Transverse colon (tissue), 4 donors: ENCODE measurements around the gene CFAP206. TPM values are rescaled to one million over a fixed set of nuclear protein-coding genes. Genes with fewer than 3 reads are reported as not detected.

ENCODE experiments used
- DNase-seq: peaks from one replicate; pipeline ENCODE4 v3.0.0-alpha.2; 2019
- H3K27ac ChIP-seq, 4 donors: fragments of 200-600 bp; sonication (generic); 2 replicates each; pipeline ENCODE4 v1.5.1; 2016 to 2018; ENCODE audit warnings: inconsistent platforms in 4 of 4
- H3K27me3 ChIP-seq: fragments of 200-600 bp; sonication (generic); 2 replicates; pipeline ENCODE4 v1.5.1; 2017; ENCODE audit warnings: inconsistent platforms
- H3K36me3 ChIP-seq, 4 donors: fragments of 200-600 bp; sonication (generic); 2 replicates each; pipeline ENCODE4 v1.5.1; 2017 to 2019; ENCODE audit warnings: inconsistent platforms in 4 of 4
- H3K4me1 ChIP-seq, 4 donors: fragments of 200-600 bp; sonication (generic); 2 replicates each; pipeline ENCODE4 v1.5.1; 2017 to 2020; ENCODE audit warnings: inconsistent platforms in 4 of 4
- H3K4me3 ChIP-seq, 4 donors: fragments of 200-600 bp; sonication (generic); 1 replicate in 1 of 4; 2 replicates in 3 of 4; pipeline versions ENCODE4 v1.5.1 to v1.6.1; 2017 to 2019; ENCODE audit warnings: inconsistent platforms in 4 of 4
- H3K9me3 ChIP-seq, 2 donors: fragments of 200-600 bp; sonication (generic); 2 replicates each; pipeline ENCODE4 v1.5.1; 2017 to 2019; ENCODE audit warnings: inconsistent platforms in 2 of 2
- EP300 ChIP-seq: sonication (generic); formaldehyde crosslinking; IDR thresholded peaks from one replicate; pipeline ENCODE4 v1.6.1; 2017; ENCODE audit warnings: antibody characterized with exemption, low read depth
- POLR2A ChIP-seq: fragments of 450-650 bp; IDR thresholded peaks from one replicate; pipeline ENCODE4 v1.6.1; 2016; ENCODE audit warnings: antibody characterized with exemption, mild to moderate bottlenecking, moderate library complexity
- POLR2AphosphoS5 ChIP-seq, 3 donors: sonication (generic); formaldehyde crosslinking; IDR thresholded peaks; one replicate each; pipeline ENCODE4 v1.6.1; 2016; ENCODE audit warnings: antibody characterized with exemption in 3 of 3
- WGBS, 2 donors: methylation state at CpG; one replicate each; pipeline ENCODE4 v1.1.5; 2018; ENCODE audit warnings: low coverage in 1 of 2; 5-methylcytosine and 5-hydroxymethylcytosine counted together
- in situ Hi-C, 4 donors: fragments of 200-750 bp; cut with MboI; loops; one replicate each; pipeline versions ENCODE4 v1.15.0 to v1.15.1; 2017; ENCODE audit warnings: low sequenced_read_pairs in 3 of 4, low pct_ligation_motif_present in 1 of 4, low pct_unique_long_range_greater_than_20kb in 1 of 4
- intact Hi-C: fragments of 100-400 bp; cut with DNase I; formaldehyde crosslinking; loops from one replicate; pipeline ENCODE4 v1.15.1; 2023; ENCODE audit warnings: low total_unique reads
- small RNA-seq, 4 donors: library from RNA; depleted of rRNA; stranded (forward); fragments of <200 nt; gene quantifications; one replicate each; pipeline ENCODE3, GENCODE V24; 2016
- total RNA-seq, 4 donors: library from RNA; depleted of rRNA; stranded (reverse); fragments of >200 nt; gene quantifications; one replicate each; pipeline ENCODE4 v1.1.0, GENCODE V29; 2016
- TF ChIP-seq, protein P1 (sequence below), 5 experiments: fragments of 200-600 bp in 3 of 5; fragments of 450-650 bp in 2 of 5; sonication (generic) in 3 of 5; IDR thresholded peaks; 1 replicate in 2 of 5; 2 replicates in 3 of 5; pipeline ENCODE4 v1.5.1; 2016 to 2017; ENCODE audit warnings: antibody characterized with exemption in 5 of 5, inconsistent platforms in 3 of 5, mild to moderate bottlenecking in 2 of 5, moderate library complexity in 1 of 5

CFAP206 gene
- total RNA-seq, 4 donors from 2014 or later: not detected

DNA sequence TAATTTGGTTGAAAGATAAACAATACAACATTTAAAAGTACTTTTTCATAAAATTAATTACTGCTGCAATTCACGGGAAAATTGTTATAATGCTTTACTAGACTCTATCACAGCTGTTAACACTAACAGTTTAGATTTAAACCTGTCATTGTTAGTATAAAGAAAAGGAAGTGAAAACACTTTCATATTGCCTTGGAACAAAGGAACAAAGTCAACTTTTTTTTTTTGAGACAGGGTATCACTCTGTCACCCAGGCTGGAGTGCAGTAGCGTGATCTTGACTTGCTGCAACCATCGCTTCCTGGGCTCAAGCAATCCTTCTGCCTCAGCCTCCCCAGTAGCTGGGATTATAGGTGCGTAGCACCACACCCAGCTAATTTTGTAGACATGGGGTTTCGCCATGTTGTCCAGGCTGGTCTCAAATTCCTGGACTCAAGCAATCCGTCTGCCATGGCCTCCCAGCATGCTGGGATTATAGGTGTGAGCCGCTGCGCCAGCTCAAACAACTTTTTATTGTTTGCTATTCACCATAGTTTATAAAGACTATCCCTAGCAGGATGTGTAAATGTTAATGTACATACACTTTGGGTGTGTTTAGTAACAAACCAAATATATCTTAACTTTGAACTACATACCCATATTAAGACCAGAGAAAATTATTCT is 87.1 kb downstream of the CFAP206 start:
- in situ Hi-C loops: no loop called here
- DNase-seq: peak; percentile 66
- H3K27me3 ChIP-seq: no peaks in the 10 kb centered on the region
- WGBS, 2 donors: 59 to 61% methylated on average over 3 to 8 of the region's 8 CpGs
- H3K4me3 ChIP-seq: no peak overlapping the region
- H3K4me1 ChIP-seq: peaks cover 0 to 15% (median 12%) of the 10 kb centered on the region in 4 donors
- intact Hi-C loops: no loop called here
- peaks cover 0 to 5% (median 2%) of the 10 kb centered on the region in 4 donors for H3K36me3 ChIP-seq
- H3K27ac ChIP-seq: peak overlapping the region; percentile 56 to 79 (median 62)
- TF ChIP-seq POLR2A (no peak), POLR2AphosphoS5 (IDR thresholded peaks at IDR 0.05) (peak in 1 of 3 donors; percentile 54)
- H3K9me3 ChIP-seq: no peaks in the 10 kb centered on the region

DNA sequence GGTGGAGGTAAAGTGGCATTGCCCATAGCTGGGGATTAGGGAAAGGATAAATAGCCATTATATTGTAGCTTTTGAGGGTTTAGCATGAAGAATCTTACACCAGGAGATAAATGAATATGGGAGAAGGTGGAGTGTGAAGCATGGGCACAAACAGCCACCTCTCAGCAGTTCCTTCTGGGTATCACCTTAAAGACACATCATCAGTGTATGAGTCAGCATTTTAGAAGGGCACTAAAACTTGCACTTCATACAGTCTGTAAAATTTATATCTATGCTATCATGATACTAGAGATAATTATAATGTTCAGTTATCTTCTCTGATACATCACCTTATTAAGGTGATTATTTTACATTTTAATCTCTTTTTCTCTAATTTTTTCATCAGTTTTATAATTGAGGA is 90.3 kb downstream of the CFAP206 start:
- DNase-seq: no peak
- no peak overlapping the region for H3K27ac ChIP-seq
- TF ChIP-seq POLR2A: no peak
- TF ChIP-seq, protein P1, sequence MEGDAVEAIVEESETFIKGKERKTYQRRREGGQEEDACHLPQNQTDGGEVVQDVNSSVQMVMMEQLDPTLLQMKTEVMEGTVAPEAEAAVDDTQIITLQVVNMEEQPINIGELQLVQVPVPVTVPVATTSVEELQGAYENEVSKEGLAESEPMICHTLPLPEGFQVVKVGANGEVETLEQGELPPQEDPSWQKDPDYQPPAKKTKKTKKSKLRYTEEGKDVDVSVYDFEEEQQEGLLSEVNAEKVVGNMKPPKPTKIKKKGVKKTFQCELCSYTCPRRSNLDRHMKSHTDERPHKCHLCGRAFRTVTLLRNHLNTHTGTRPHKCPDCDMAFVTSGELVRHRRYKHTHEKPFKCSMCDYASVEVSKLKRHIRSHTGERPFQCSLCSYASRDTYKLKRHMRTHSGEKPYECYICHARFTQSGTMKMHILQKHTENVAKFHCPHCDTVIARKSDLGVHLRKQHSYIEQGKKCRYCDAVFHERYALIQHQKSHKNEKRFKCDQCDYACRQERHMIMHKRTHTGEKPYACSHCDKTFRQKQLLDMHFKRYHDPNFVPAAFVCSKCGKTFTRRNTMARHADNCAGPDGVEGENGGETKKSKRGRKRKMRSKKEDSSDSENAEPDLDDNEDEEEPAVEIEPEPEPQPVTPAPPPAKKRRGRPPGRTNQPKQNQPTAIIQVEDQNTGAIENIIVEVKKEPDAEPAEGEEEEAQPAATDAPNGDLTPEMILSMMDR (IDR thresholded peaks at IDR 0.05): no peak
- no peak for TF ChIP-seq EP300
- TF ChIP-seq POLR2AphosphoS5 (IDR thresholded peaks at IDR 0.05): no peak
- peaks cover 0 to 15% (median 12%) of the 10 kb centered on the region in 4 donors for H3K4me1 ChIP-seq
- in situ Hi-C loops: no loop called here
- H3K4me3 ChIP-seq: no peak overlapping the region
- intact Hi-C loops: no loop called here
- H3K27me3 ChIP-seq: no peaks in the 10 kb centered on the region
- H3K9me3 ChIP-seq: no peaks in the 10 kb centered on the region
- peaks cover 0 to 14% (median 2%) of the 10 kb centered on the region in 4 donors for H3K36me3 ChIP-seq

DNA sequence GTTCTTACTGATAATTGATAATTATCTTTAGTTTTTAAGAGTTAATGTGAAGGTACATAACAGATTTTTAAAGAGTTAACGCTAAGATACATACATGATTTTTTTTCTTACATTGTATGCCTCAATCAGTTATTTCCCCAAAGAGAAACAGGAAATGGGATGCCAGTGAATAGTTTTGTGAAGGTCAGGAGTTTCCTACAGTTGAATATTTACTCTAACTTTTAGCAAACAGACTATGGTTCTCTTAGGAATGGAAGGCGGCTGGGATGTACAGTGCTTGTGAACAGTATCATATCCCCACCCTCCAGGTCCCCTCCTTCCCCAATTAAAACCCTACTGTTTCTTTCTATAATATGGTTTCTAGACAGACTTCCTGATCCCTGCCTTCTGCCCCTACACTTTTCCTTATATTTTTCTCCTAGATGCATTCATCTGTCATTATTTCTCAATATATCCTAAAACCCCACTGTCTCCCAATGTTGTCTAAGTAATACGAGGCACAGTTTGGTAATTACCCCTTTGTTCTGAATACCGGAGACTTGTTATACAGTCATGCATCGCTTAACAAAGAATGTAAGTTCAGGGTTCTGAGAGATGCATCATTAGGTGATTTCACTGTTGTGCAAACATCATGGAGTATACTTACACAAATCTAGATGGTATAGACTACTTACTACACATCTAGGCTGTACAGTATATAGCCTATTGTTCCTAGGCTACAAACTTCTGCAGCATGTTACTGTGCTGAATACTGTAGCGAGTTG is 94.2 kb downstream of the CFAP206 start:
- 91 to 94% methylated on average over 6 of the region's 6 CpGs for WGBS, 2 donors
- TF ChIP-seq, protein P1 (IDR thresholded peaks at IDR 0.05): no peak
- H3K36me3 ChIP-seq: peaks cover 0 to 14% (median 5%) of the 10 kb centered on the region in 4 donors

DNA sequence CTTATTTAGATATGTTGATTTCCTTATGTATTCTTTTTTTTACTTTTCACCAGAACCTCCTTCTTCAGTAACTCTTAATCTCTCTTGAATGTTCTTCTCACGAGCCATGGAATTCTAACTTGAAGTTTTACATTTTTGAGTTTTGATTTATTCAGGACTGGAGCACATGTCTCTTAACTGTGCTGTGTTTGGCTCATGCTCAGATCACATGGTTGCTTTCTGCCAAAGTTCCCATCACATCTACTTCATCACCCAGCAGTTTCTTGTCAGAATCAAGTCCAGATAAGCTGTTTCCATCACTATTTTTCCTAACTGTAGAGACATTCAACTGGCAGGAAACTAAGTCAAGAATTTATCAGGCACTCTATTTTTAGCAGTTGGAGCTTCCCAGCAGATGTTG is 96.7 kb downstream of the CFAP206 start:
- H3K27me3 ChIP-seq: no peaks in the 10 kb centered on the region
- H3K4me3 ChIP-seq: no peak overlapping the region
- H3K9me3 ChIP-seq: no peaks in the 10 kb centered on the region
- no peak overlapping the region for H3K27ac ChIP-seq
- TF ChIP-seq POLR2A (no peak), EP300 (no peak), POLR2AphosphoS5 (IDR thresholded peaks at IDR 0.05) (no peak)
- TF ChIP-seq, protein P1 (IDR thresholded peaks at IDR 0.05): no peak
- H3K36me3 ChIP-seq: peaks cover 0 to 14% (median 6%) of the 10 kb centered on the region in 4 donors
- 67% methylated on average over 1 of the region's 1 CpG; no CpG with 5 or more reads in 1 of the 2 donors for WGBS, 2 donors
- H3K4me1 ChIP-seq: no peaks in the 10 kb centered on the region
- no peak for DNase-seq
- intact Hi-C loops: no loop called here
- in situ Hi-C loops: no loop called here

More for the DNA sequence above, 94.2 kb downstream of the CFAP206 start:
- DNase-seq: no peak
- Histone ChIP-seq H3K27me3 (no peaks in the 10 kb centered on the region), H3K9me3 (no peaks in the 10 kb centered on the region), H3K4me3 (no peak overlapping the region), H3K4me1 (no peaks in the 10 kb centered on the region), H3K27ac (no peak overlapping the region)
- intact Hi-C loops (no loop called here), in situ Hi-C loops (no loop called here)

Small RNA genes lying within 50 kb of the gene (small RNA-seq; reads per million reads assigned to genes)
- 0 reads per million in 4 donors for gene AL049697.2
- 0 reads per million in 4 donors for gene RNU6-444P

Other genes with a start within 250 kb of the CFAP206 start
- gene SMIM8, start 85.4 kb upstream of the CFAP206 start, total RNA-seq: 10 to 100 TPM; 14.2 to 20.5 (median 18.4) TPM
- gene GJB7, start 78.7 kb upstream of the CFAP206 start, total RNA-seq: not detected
- gene C6orf163, start 63.2 kb upstream of the CFAP206 start, total RNA-seq: 10 to 100 TPM in 1 of 4 donors, 1 to 10 TPM in 3; 3.0 to 14.4 (median 6.6) TPM
- 10 to 100 TPM in 2 of 4 donors, 1 to 10 TPM in 2; 8.0 to 43.3 (median 22.7) TPM for gene SLC35A1, start 65.0 kb downstream of the CFAP206 start, total RNA-seq
- 10 to 100 TPM; 25.1 to 28.3 (median 26.9) TPM for gene RARS2, start 182.0 kb downstream of the CFAP206 start, total RNA-seq
- 10 to 100 TPM in 3 of 4 donors, 1 to 10 TPM in 1; 2.2 to 18.4 (median 17.8) TPM for gene ORC3, start 182.2 kb downstream of the CFAP206 start, total RNA-seq